ENCODE results near the gene FAM204A.

Gene FAM204A

GRCh38 chr10:118308664-118309063 lies 33.5 kb downstream of the FAM204A start:
- no peak overlapping the region for H3K27ac ChIP-seq (ENCODE audit: insufficient read depth, low read depth, low read length, poor library complexity, severe bottlenecking)
- WGBS, 2 experiments, result 92 to 96% methylated on average over 4 to 6 of the region's 6 CpGs
- no peaks in the 10 kb centered on the region for H3K9me3 ChIP-seq (ENCODE audit: control insufficient read depth, low read length)
- H3K4me1 ChIP-seq (ENCODE audit: control insufficient read depth, insufficient read depth, low read length), result no peaks in the 10 kb centered on the region
- H3K27me3 ChIP-seq (ENCODE audit: control insufficient read depth, insufficient read depth, low read length, poor library complexity, severe bottlenecking), result no peaks in the 10 kb centered on the region
- H3K4me3 ChIP-seq (ENCODE audit: insufficient read depth, low read depth, low read length), result no peak overlapping the region
- H3K36me3 ChIP-seq (ENCODE audit: control insufficient read depth, insufficient read depth, low read length), result peaks cover 7% of the 10 kb centered on the region

- peaks cover 6% of the 10 kb centered on the region for H3K4me1 ChIP-seq (ENCODE audit: control insufficient read depth, insufficient read depth, low read length)
- H3K27me3 ChIP-seq (ENCODE audit: control insufficient read depth, insufficient read depth, low read length, poor library complexity, severe bottlenecking), result no peaks in the 10 kb centered on the region
- no peak overlapping the region for H3K4me3 ChIP-seq (ENCODE audit: insufficient read depth, low read depth, low read length)
- H3K27ac ChIP-seq (ENCODE audit: insufficient read depth, low read depth, low read length, poor library complexity, severe bottlenecking), result no peak overlapping the region
- H3K9me3 ChIP-seq (ENCODE audit: control insufficient read depth, low read length), result no peaks in the 10 kb centered on the region
- WGBS, 2 experiments, result 86 to 92% methylated on average over 4 of the region's 4 CpGs
- peaks cover 7% of the 10 kb centered on the region for H3K36me3 ChIP-seq (ENCODE audit: control insufficient read depth, insufficient read depth, low read length)
These were observed 34.3 kb downstream of the FAM204A start for GRCh38 chr10:118307859-118308258.

GRCh38 chr10:118307220-118307619 lies 34.9 kb downstream of the FAM204A start:
- Histone ChIP-seq H3K27ac (ENCODE audit: insufficient read depth, low read depth, low read length, poor library complexity, severe bottlenecking) (no peak overlapping the region), H3K27me3 (ENCODE audit: control insufficient read depth, insufficient read depth, low read length, poor library complexity, severe bottlenecking) (no peaks in the 10 kb centered on the region), H3K9me3 (ENCODE audit: control insufficient read depth, low read length) (no peaks in the 10 kb centered on the region), H3K36me3 (ENCODE audit: control insufficient read depth, insufficient read depth, low read length) (peaks cover 7% of the 10 kb centered on the region), H3K4me3 (ENCODE audit: insufficient read depth, low read depth, low read length) (no peak overlapping the region), H3K4me1 (ENCODE audit: control insufficient read depth, insufficient read depth, low read length) (peaks cover 8% of the 10 kb centered on the region)
- WGBS, 2 experiments, result 89 to 100% methylated on average over 1 of the region's 1 CpG

- Histone ChIP-seq H3K4me3 (ENCODE audit: insufficient read depth, low read depth, low read length) (no peak overlapping the region), H3K27me3 (ENCODE audit: control insufficient read depth, insufficient read depth, low read length, poor library complexity, severe bottlenecking) (no peaks in the 10 kb centered on the region), H3K4me1 (ENCODE audit: control insufficient read depth, insufficient read depth, low read length) (peaks cover 8% of the 10 kb centered on the region), H3K36me3 (ENCODE audit: control insufficient read depth, insufficient read depth, low read length) (peaks cover 7% of the 10 kb centered on the region), H3K27ac (ENCODE audit: insufficient read depth, low read depth, low read length, poor library complexity, severe bottlenecking) (no peak overlapping the region), H3K9me3 (ENCODE audit: control insufficient read depth, low read length) (no peaks in the 10 kb centered on the region)
- 100% methylated on average over 1 of the region's 1 CpG for WGBS, 2 experiments
These were observed 36.4 kb downstream of the FAM204A start for GRCh38 chr10:118305730-118306129.

GRCh38 chr10:118304521-118304920 lies 37.6 kb downstream of the FAM204A start:
- Histone ChIP-seq H3K27ac (ENCODE audit: insufficient read depth, low read depth, low read length, poor library complexity, severe bottlenecking) (no peak overlapping the region), H3K27me3 (ENCODE audit: control insufficient read depth, insufficient read depth, low read length, poor library complexity, severe bottlenecking) (no peaks in the 10 kb centered on the region), H3K4me1 (ENCODE audit: control insufficient read depth, insufficient read depth, low read length) (peaks cover 8% of the 10 kb centered on the region), H3K4me3 (ENCODE audit: insufficient read depth, low read depth, low read length) (no peak overlapping the region), H3K36me3 (ENCODE audit: control insufficient read depth, insufficient read depth, low read length) (peaks cover 5% of the 10 kb centered on the region), H3K9me3 (ENCODE audit: control insufficient read depth, low read length) (no peaks in the 10 kb centered on the region)
- WGBS, 2 experiments, result 96 to 97% methylated on average over 6 of the region's 6 CpGs

GRCh38 chr10:118301211-118301610 lies 40.9 kb downstream of the FAM204A start:
- Histone ChIP-seq H3K36me3 (ENCODE audit: control insufficient read depth, insufficient read depth, low read length) (peaks cover 3% of the 10 kb centered on the region), H3K27me3 (ENCODE audit: control insufficient read depth, insufficient read depth, low read length, poor library complexity, severe bottlenecking) (no peaks in the 10 kb centered on the region), H3K9me3 (ENCODE audit: control insufficient read depth, low read length) (no peaks in the 10 kb centered on the region), H3K4me3 (ENCODE audit: insufficient read depth, low read depth, low read length) (no peak overlapping the region), H3K4me1 (ENCODE audit: control insufficient read depth, insufficient read depth, low read length) (peaks cover 8% of the 10 kb centered on the region), H3K27ac (ENCODE audit: insufficient read depth, low read depth, low read length, poor library complexity, severe bottlenecking) (no peak overlapping the region)
- 80 to 94% methylated on average over 2 of the region's 2 CpGs for WGBS, 2 experiments

- H3K4me1 ChIP-seq (ENCODE audit: control insufficient read depth, insufficient read depth, low read length), result peaks cover 8% of the 10 kb centered on the region
- peaks cover 3% of the 10 kb centered on the region for H3K36me3 ChIP-seq (ENCODE audit: control insufficient read depth, insufficient read depth, low read length)
- WGBS, 2 experiments, result 88 to 100% methylated on average over 1 of the region's 1 CpG
- no peak overlapping the region for H3K4me3 ChIP-seq (ENCODE audit: insufficient read depth, low read depth, low read length)
- no peaks in the 10 kb centered on the region for H3K9me3 ChIP-seq (ENCODE audit: control insufficient read depth, low read length)
- H3K27me3 ChIP-seq (ENCODE audit: control insufficient read depth, insufficient read depth, low read length, poor library complexity, severe bottlenecking), result no peaks in the 10 kb centered on the region
- no peak overlapping the region for H3K27ac ChIP-seq (ENCODE audit: insufficient read depth, low read depth, low read length, poor library complexity, severe bottlenecking)
These were observed 41.8 kb downstream of the FAM204A start for GRCh38 chr10:118300320-118300719.

- Histone ChIP-seq H3K36me3 (ENCODE audit: control insufficient read depth, insufficient read depth, low read length) (no peaks in the 10 kb centered on the region), H3K27me3 (ENCODE audit: control insufficient read depth, insufficient read depth, low read length, poor library complexity, severe bottlenecking) (no peaks in the 10 kb centered on the region), H3K27ac (ENCODE audit: insufficient read depth, low read depth, low read length, poor library complexity, severe bottlenecking) (no peak overlapping the region), H3K4me1 (ENCODE audit: control insufficient read depth, insufficient read depth, low read length) (peaks cover 8% of the 10 kb centered on the region), H3K4me3 (ENCODE audit: insufficient read depth, low read depth, low read length) (no peak overlapping the region), H3K9me3 (ENCODE audit: control insufficient read depth, low read length) (no peaks in the 10 kb centered on the region)
- WGBS, 2 experiments, result 94 to 95% methylated on average over 6 to 7 of the region's 7 CpGs
These were observed 43.3 kb downstream of the FAM204A start for GRCh38 chr10:118298787-118299186.

GRCh38 chr10:118291122-118291521 lies 51.0 kb downstream of the FAM204A start:
- Histone ChIP-seq H3K4me3 (ENCODE audit: insufficient read depth, low read depth, low read length) (no peak overlapping the region), H3K27ac (ENCODE audit: insufficient read depth, low read depth, low read length, poor library complexity, severe bottlenecking) (no peak overlapping the region), H3K36me3 (ENCODE audit: control insufficient read depth, insufficient read depth, low read length) (no peaks in the 10 kb centered on the region), H3K9me3 (ENCODE audit: control insufficient read depth, low read length) (no peaks in the 10 kb centered on the region), H3K27me3 (ENCODE audit: control insufficient read depth, insufficient read depth, low read length, poor library complexity, severe bottlenecking) (no peaks in the 10 kb centered on the region), H3K4me1 (ENCODE audit: control insufficient read depth, insufficient read depth, low read length) (peaks cover 4% of the 10 kb centered on the region)

- 93 to 100% methylated on average over 3 of the region's 3 CpGs for WGBS, 2 experiments
These were observed 51.6 kb downstream of the FAM204A start for GRCh38 chr10:118290471-118290995.

More at GRCh38 chr10:118290471-118290995, 51.6 kb downstream of the FAM204A start:
- Histone ChIP-seq H3K9me3 (ENCODE audit: control insufficient read depth, low read length) (no peaks in the 10 kb centered on the region), H3K4me3 (ENCODE audit: insufficient read depth, low read depth, low read length) (no peak overlapping the region), H3K27ac (ENCODE audit: insufficient read depth, low read depth, low read length, poor library complexity, severe bottlenecking) (no peak overlapping the region), H3K36me3 (ENCODE audit: control insufficient read depth, insufficient read depth, low read length) (no peaks in the 10 kb centered on the region), H3K27me3 (ENCODE audit: control insufficient read depth, insufficient read depth, low read length, poor library complexity, severe bottlenecking) (no peaks in the 10 kb centered on the region), H3K4me1 (ENCODE audit: control insufficient read depth, insufficient read depth, low read length) (peaks cover 9% of the 10 kb centered on the region)
